Cardiac muscle cell (in vitro differentiated cells and primary cell): Measurements from ENCODE around the gene PDE4A. TPM values are rescaled to one million over a fixed set of nuclear protein-coding genes. Genes with fewer than 3 reads are reported as not detected.
"Not testable (repeated sequence)": the region's sequence is repeated elsewhere in the genome, so short reads cannot be mapped to it uniquely, and the experiment has no call there.

Experiments used
- DNase-seq, 2 donors: peaks; one replicate each; pipeline versions ENCODE4 v3.0.0 to v3.0.0-alpha.2; 2010 to 2017; ENCODE audit warnings: low read depth in 1 of 2, low spot score in 1 of 2
- H3K27ac ChIP-seq: fragments of 200-600 bp; sonication (generic); 2 replicates; pipeline ENCODE4 v1.5.1; 2016
- H3K27me3 ChIP-seq: fragments of 200-600 bp; sonication (generic); 2 replicates; pipeline ENCODE4 v1.6.0; 2016; ENCODE audit warnings: control low read depth
- H3K36me3 ChIP-seq: fragments of 200-600 bp; sonication (generic); 2 replicates; pipeline ENCODE4 v1.5.1; 2016; ENCODE audit warnings: control low read depth
- H3K4me1 ChIP-seq: fragments of 200-600 bp; sonication (generic); 2 replicates; pipeline ENCODE4 v1.8.1; 2017; ENCODE audit warnings: low read depth, mild to moderate bottlenecking, mixed run types
- H3K4me3 ChIP-seq: fragments of 200-600 bp; sonication (generic); 2 replicates; pipeline ENCODE4 v1.5.1; 2016; ENCODE audit warnings: mild to moderate bottlenecking
- H3K9me3 ChIP-seq: fragments of 200-600 bp; sonication (generic); 2 replicates; pipeline ENCODE4 v1.5.1; 2017; ENCODE audit warnings: low read depth, mild to moderate bottlenecking, control low read depth
- polyA plus RNA-seq: library from polyadenylated mRNA; unstranded; fragments of >200 nt; fragmentation: Nextera tagmentation; extraction: Ambion mirVana; gene quantifications from 2 replicates; pipeline ENCODE4 v1.2.1, GENCODE V29; 2016
- total RNA-seq: library from RNA; depleted of rRNA; stranded (reverse); fragments of >200 nt; gene quantifications from 2 replicates; pipeline ENCODE4 v1.2.3, GENCODE V29; 2016
- TF ChIP-seq, protein P1 (sequence below): IDR thresholded peaks from 2 replicates; pipeline ENCODE4 v1.5.1; 2012; ENCODE audit warnings: low read depth, mild to moderate bottlenecking, low read length

The PDE4A gene
- total and polyA plus RNA-seq, 2 experiments from 2014 or later, result 2.4 to 2.5 TPM

DNA sequence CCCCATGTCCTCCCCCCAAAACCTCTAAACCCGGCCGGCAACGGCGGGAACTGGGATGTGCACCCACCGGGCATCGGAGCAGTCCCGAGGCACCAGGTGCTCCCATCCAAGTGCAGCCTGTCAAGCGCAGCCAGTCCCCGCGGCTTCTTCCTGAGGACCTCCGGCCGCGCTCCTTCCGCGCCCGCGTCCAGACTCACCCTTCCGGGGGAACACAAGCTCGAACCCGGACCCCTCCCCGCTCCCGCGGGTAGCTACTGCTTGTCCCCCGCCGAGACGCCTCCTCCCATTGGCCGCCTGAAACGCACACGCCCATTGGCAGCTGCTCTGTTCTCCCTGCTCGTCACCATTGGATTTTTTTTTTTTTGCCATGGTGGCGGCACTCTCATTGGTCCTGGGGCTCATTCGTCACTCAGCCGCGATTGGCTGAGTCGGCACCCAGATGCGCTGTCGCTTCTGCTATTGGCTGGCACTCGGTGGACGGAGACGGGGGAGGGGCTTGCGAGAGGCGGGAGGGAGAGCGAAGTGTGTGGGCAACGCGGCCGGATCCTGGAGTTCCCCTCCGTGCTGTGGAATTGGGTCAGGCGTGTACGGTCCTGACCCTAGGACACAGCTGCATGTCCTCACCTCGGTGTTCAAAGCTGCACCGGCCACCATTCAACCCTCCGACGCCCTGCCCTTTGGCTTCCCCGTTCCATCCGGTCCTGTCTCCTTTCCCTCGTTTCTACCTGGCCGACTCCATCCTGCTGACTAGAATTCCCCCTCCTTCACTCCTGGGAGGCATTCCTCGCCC is 39.8 kb upstream of the PDE4A start, which contains the start of gene TYK2:
Gene TYK2 (minus strand): TSS at position 260 of the 790 bp plus-strand sequence. CDS start 2,166 bp downstream, outside the sequence.
- H3K27ac ChIP-seq, result peak within 1 kb of the TSS; percentile 2
- TF ChIP-seq, protein P1, sequence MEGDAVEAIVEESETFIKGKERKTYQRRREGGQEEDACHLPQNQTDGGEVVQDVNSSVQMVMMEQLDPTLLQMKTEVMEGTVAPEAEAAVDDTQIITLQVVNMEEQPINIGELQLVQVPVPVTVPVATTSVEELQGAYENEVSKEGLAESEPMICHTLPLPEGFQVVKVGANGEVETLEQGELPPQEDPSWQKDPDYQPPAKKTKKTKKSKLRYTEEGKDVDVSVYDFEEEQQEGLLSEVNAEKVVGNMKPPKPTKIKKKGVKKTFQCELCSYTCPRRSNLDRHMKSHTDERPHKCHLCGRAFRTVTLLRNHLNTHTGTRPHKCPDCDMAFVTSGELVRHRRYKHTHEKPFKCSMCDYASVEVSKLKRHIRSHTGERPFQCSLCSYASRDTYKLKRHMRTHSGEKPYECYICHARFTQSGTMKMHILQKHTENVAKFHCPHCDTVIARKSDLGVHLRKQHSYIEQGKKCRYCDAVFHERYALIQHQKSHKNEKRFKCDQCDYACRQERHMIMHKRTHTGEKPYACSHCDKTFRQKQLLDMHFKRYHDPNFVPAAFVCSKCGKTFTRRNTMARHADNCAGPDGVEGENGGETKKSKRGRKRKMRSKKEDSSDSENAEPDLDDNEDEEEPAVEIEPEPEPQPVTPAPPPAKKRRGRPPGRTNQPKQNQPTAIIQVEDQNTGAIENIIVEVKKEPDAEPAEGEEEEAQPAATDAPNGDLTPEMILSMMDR, result no peak
- DNase-seq, result peak; percentile 97 to 99

DNA sequence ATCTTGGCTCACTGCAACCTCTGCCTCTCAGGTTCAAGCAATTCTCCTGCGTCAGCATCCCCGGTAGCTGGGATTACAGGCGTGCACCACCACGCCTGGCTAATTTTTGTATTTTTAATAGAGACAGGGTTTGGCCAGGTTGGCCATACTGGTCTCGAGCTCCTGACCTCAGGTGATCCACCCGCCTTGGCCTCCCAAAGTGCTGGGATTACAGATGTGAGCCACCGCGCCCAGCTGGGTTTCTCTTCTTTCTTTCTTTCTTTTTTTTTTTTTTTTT is 37.2 kb upstream of the PDE4A start:
- H3K36me3 ChIP-seq, H3K27me3 ChIP-seq: not testable (repeated sequence)

More for the DNA sequence above, 39.8 kb upstream of the PDE4A start, which contains the start of gene TYK2:
- Histone ChIP-seq H3K36me3 (peaks cover 2% of the 10 kb centered on the region), H3K9me3 (no peaks in the 10 kb centered on the region), H3K27me3 (no peaks in the 10 kb centered on the region), H3K4me3 (peak within 1 kb of the TSS; percentile 66), H3K4me1 (no peaks in the 10 kb centered on the region)

DNA sequence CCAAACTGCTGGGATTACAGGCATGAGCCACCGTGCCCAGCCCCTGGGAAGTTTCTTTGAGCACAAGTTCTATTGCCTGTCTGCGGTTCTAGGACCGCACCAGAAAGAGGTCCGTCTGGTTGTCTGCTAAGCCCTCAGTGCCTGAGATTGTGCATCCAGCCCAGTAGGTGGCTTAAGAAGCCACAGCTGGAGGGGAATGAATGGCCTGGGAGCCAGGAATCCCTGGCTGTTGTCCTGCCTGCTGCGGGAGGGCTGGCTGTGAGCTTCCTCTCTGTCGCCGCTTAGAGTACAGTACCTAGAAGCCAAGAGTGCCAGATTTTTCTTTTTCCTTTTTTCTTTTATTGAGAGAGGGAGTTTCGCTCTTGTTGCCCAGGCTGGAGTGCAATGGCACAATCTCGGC is 35.8 kb upstream of the PDE4A start:
- no peak for DNase-seq
- Histone ChIP-seq H3K4me3 (no peak overlapping the region), H3K27ac (no peak overlapping the region), H3K27me3 (no peaks in the 10 kb centered on the region), H3K36me3 (no peaks in the 10 kb centered on the region), H3K4me1 (no peaks in the 10 kb centered on the region), H3K9me3 (no peaks in the 10 kb centered on the region)
- TF ChIP-seq, protein P1, result no peak

More for the DNA sequence above, 37.2 kb upstream of the PDE4A start:
- not testable (repeated sequence) for H3K9me3 ChIP-seq, H3K27ac ChIP-seq, H3K4me1 ChIP-seq, DNase-seq, H3K4me3 ChIP-seq

DNA sequence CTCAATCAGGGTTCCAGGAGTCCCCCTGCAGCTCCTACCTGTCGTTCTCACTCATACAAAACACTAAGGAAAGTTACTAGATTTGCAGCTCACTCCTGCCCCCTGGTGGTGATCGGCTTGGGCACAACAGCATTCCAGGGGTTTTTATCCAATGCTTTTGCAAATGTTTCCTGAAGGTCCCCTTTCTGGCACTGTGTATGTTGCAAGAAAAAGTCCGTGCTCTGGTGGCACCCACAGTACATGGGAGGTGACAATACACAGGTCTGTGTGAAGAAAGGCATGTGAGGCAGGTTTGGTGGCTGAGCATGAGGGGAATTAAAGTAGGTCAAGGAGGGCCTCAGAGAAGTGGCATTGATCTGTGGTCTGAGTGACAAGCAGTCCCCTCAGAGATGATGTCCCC is 31.4 kb upstream of the PDE4A start:
- H3K9me3 ChIP-seq, result no peaks in the 10 kb centered on the region
- no peak overlapping the region for H3K4me3 ChIP-seq
- TF ChIP-seq, protein P1, result peak; percentile 94
- H3K4me1 ChIP-seq, result no peaks in the 10 kb centered on the region
- no peak overlapping the region for H3K27ac ChIP-seq
- no peaks in the 10 kb centered on the region for H3K27me3 ChIP-seq
- H3K36me3 ChIP-seq, result peaks cover 27% of the 10 kb centered on the region
- peak; percentile 85 to 90 for DNase-seq

DNA sequence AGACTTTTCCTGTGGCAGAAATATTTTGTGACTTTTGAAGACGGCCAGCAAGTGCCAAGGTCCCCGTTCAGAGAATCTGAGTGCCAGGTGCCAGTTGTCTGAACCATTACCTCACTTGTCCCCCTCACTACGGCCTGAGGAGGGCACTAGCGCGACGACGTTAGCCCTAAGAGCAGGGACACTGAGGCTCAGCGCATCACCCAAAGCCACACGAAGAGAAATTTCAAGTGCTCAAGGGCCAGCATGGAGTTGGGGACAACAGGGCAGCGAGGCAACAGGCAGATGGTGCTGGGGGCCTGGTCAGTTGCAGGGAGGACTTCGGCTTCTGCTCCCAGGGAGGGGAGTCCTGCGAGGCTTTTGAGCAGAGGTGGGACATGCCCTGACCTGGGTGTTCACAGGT is 30.5 kb upstream of the PDE4A start:
- Histone ChIP-seq H3K27ac (no peak overlapping the region), H3K4me1 (no peaks in the 10 kb centered on the region), H3K9me3 (no peaks in the 10 kb centered on the region), H3K4me3 (no peak overlapping the region), H3K36me3 (peaks cover 31% of the 10 kb centered on the region), H3K27me3 (no peaks in the 10 kb centered on the region)
- TF ChIP-seq, protein P1, result peak; percentile 27
- no peak for DNase-seq

DNA sequence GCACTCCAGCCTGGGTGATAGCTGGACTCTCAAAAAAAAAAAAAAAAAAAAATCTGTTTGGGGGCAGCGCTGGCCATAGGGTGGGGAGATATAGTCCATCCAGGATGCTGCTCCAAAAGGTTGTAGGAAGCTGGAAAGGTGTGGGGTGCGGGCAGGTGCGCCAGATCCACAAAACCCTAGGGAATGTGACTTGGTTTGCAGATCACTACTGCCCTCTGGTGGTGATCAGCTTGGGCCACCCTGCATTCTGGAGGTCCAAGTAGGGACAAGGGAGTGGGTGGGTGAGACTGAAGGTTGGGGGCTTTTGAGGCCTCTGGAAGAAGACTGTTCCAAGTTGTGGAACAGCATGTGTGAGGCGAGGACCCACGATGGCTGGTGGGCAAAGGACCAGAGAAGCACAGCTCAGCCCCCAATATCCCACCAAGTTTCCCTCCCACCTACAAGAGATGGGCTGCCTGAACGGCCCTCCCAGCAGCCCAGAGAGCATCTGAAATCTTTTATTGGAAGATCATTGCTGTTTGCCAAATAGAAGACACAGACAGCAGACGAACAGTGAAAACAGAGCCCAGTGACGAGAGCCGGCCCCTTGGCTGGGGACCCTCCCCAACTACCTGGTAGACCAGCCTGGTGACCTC is 29.6 kb upstream of the PDE4A start:
- Histone ChIP-seq H3K4me1 (no peaks in the 10 kb centered on the region), H3K36me3 (peaks cover 38% of the 10 kb centered on the region), H3K9me3 (no peaks in the 10 kb centered on the region), H3K27ac (no peak overlapping the region), H3K4me3 (no peak overlapping the region), H3K27me3 (no peaks in the 10 kb centered on the region)
- peak; percentile 77 to 81 for DNase-seq
- TF ChIP-seq, protein P1, result peak; percentile 91
